Measurements from ENCODE around the gene SLC8A3.

Gene SLC8A3

GRCh38 chr14:70004791-70005190 lies 184.0 kb downstream of the SLC8A3 start:
- DNase-seq (ENCODE audit: insufficient read length) = no peak
- FAIRE-seq = no peak
- no peak for TF ChIP-seq POLR2A (IDR thresholded peaks at IDR 0.05; ENCODE audit: low read depth, low read length)
- TF ChIP-seq TAF1 (IDR thresholded peaks at IDR 0.05; ENCODE audit: borderline replicate concordance, low read depth, low read length) = no peak
- TF ChIP-seq POLR2AphosphoS5 (IDR thresholded peaks at IDR 0.05; ENCODE audit: low read depth, low read length) = no peak

DNA sequence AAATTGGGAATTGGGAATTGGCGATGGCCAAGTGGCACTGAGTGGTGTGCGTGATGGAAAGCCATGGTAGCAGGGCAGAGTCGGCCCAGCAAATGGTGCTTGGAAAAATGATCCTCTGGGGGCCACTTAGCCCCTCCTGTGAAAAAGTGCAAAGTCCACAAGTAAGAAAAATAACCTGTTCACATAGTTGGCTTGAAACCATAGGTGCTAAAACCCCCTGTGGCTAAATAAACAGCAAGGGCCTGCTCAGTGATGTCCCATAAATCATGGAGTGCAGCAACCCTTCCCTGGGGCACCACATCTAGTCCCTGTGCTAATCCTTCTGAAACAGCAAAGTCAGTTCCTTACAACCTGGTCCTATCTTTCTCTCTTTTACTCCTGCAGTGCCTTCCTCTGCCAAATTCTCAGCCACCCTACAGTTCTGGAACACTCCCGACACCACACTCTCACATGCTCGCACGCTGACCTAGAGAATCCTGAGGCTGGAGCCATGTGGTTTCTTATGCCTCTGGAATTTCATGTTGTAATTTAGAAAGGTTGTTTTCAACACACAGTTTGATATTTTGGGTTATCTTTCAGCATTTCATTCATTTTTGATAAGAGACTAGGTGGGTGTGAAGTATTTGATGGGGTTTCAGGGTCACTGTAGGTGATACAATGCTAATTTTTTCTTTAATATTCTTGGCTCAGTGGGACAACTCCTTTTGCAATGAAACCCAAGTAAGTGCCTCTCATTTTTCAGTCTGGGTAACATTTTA lies 186.0 kb downstream of the SLC8A3 start:
- FAIRE-seq (no peak), DNase-seq (ENCODE audit: insufficient read length) (no peak)
- TF ChIP-seq TAF1 (IDR thresholded peaks at IDR 0.05; ENCODE audit: borderline replicate concordance, low read depth, low read length) (no peak), POLR2AphosphoS5 (IDR thresholded peaks at IDR 0.05; ENCODE audit: low read depth, low read length) (no peak)

- TF ChIP-seq POLR2A (IDR thresholded peaks at IDR 0.05; ENCODE audit: low read depth, low read length) (no peak), TAF1 (IDR thresholded peaks at IDR 0.05; ENCODE audit: borderline replicate concordance, low read depth, low read length) (no peak), POLR2AphosphoS5 (IDR thresholded peaks at IDR 0.05; ENCODE audit: low read depth, low read length) (no peak)
- no peak for DNase-seq (ENCODE audit: insufficient read length)
- FAIRE-seq = peak; percentile 61
Observed at GRCh38 chr14:70000601-70001000, 188.2 kb downstream of the SLC8A3 start.

DNA sequence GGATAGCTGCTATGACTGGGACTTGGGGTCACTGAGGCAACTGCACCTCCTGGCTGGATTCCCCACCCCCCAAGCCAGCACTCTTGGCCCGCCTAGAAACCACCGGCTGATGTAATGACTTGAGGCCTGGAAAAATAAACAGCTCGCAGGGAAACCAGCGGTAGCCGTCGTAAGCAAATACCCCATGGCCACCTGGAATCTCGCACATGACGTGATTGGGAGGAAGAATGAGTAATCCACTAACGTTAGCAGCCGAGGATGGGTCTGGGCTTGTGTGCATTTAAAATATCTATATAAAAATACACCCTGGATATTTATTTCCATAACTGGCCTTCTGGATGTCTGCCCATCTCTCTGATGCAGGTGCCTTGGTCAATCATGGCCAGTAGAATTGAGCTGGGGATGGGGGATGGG lies 189.5 kb downstream of the SLC8A3 start:
- DNase-seq (ENCODE audit: insufficient read length) (no peak), FAIRE-seq (no peak)
- TF ChIP-seq TAF1 (IDR thresholded peaks at IDR 0.05; ENCODE audit: borderline replicate concordance, low read depth, low read length) = no peak
- no peak for TF ChIP-seq POLR2AphosphoS5 (IDR thresholded peaks at IDR 0.05; ENCODE audit: low read depth, low read length)
- no peak for TF ChIP-seq POLR2A (IDR thresholded peaks at IDR 0.05; ENCODE audit: low read depth, low read length)

GRCh38 chr14:69997849-69998248 lies 190.9 kb downstream of the SLC8A3 start:
- FAIRE-seq (no peak), DNase-seq (ENCODE audit: insufficient read length) (no peak)
- TF ChIP-seq POLR2AphosphoS5 (IDR thresholded peaks at IDR 0.05; ENCODE audit: low read depth, low read length) (no peak), TAF1 (IDR thresholded peaks at IDR 0.05; ENCODE audit: borderline replicate concordance, low read depth, low read length) (no peak), POLR2A (IDR thresholded peaks at IDR 0.05; ENCODE audit: low read depth, low read length) (no peak)

- FAIRE-seq (no peak), DNase-seq (ENCODE audit: insufficient read length) (no peak)
- TF ChIP-seq TAF1 (IDR thresholded peaks at IDR 0.05; ENCODE audit: borderline replicate concordance, low read depth, low read length) = no peak
- TF ChIP-seq POLR2A (IDR thresholded peaks at IDR 0.05; ENCODE audit: low read depth, low read length) = no peak
- TF ChIP-seq POLR2AphosphoS5 (IDR thresholded peaks at IDR 0.05; ENCODE audit: low read depth, low read length) = no peak
Observed at GRCh38 chr14:69996216-69996615, 192.5 kb downstream of the SLC8A3 start.

Data from GM12892 (cell line).